H1 (cell line): ENCODE data around the gene PPP1R14C. TPM values are rescaled to one million over a fixed set of nuclear protein-coding genes. Genes with fewer than 3 reads are reported as not detected.

Experiments used
- ASH2L ChIP-seq: fragments of 200-600, 300-600 bp; sonication (generic); IDR thresholded peaks from one replicate; pipeline ENCODE4 v1.7.1; 2017; ENCODE audit warnings: low read length
- polyA plus RNA-seq, 7 experiments: library from polyadenylated mRNA; depleted of rRNA in 3 of 7; stranded (reverse) in 5 of 7; unstranded in 2 of 7; fragments of >200 nt in 5 of 7; fragments of 200-250 nt in 2 of 7; gene quantifications; 1 replicate in 5 of 7; 2 replicates in 1 of 7; 4 replicates in 1 of 7; pipeline versions ENCODE4 v1.2.1 to v1.2.3, GENCODE V29; 2011 to 2013; ENCODE audit warnings: missing spikeins in 2 of 7, mixed read lengths in 2 of 7
- total RNA-seq: library from RNA; stranded (reverse); fragmentation: NEBNext Ultra II Directional; extraction: Animal tissue kit (Norgen Biotek cat#: 25700); gene quantifications from 2 replicates; pipeline ENCODE4 v1.2.1, GENCODE V29; 2021

Gene PPP1R14C
- total and polyA plus RNA-seq, 2 of the 8 experiments (the other 6 are each of a cell fraction or from before 2014, with no cell fraction given), result 0.30 to 0.61 TPM

- no peak for TF ChIP-seq ASH2L
These were observed 57.7 kb downstream of the PPP1R14C start (continued) for GRCh38 chr6:150200428-150201100.
